K562 (cell line): Measurements from ENCODE around the gene ARHGEF33. TPM values are rescaled to one million over a fixed set of nuclear protein-coding genes. Genes with fewer than 3 reads are reported as not detected.

Experiments
- ATAC-seq: fragments of 200-7000 bp; cut with Tn5 transposase; 3 replicates; pipeline ENCODE4 v1.9.1; 2020; ENCODE audit warnings: moderate library complexity
- BruUV-seq: library from RNA; stranded (reverse); fragments of 400-500 nt; replicated peaks from 2 replicates; lab custom pipeline; 2021; lab: Mats Ljungman, UMichigan
- CTCF ChIA-PET: fragments of 300-600 bp; formaldehyde crosslinking; extraction: SDS; loops from one replicate; lab custom pipeline; 2021; ENCODE audit warnings: low intra/inter-chr PET ratio; lab: Yijun Ruan, JAX
- POLR2A ChIA-PET: fragments of 300-600, 350-650 bp; sonication (Branson Sonifier 250); formaldehyde crosslinking; extraction: SDS; loops from one replicate; lab custom pipeline; 2021; ENCODE audit warnings: antibody characterized with exemption, inconsistent platforms; lab: Yijun Ruan, JAX
- DNase-seq, 4 experiments: peaks; one replicate each; pipeline versions ENCODE4 v3.0.0 to v3.0.0-alpha.2; 2011 to 2018; ENCODE audit warnings: low spot score in 3 of 4, mixed read lengths in 3 of 4; ENCODE audit errors: extremely low read depth in 1 of 4
- FAIRE-seq: peaks from 2 replicates; lab custom pipeline; 2011; peaks lifted over from hg19 to GRCh38; lab: Jason Lieb, UNC
- H2AFZ ChIP-seq: 2 replicates; pipeline ENCODE4 v1.6.0; 2011; ENCODE audit warnings: low read depth, low read length, control low read depth, inconsistent platforms
- H3K27ac ChIP-seq: fragments of 200-600 bp; 3 replicates; pipeline ENCODE4 v1.8.0; 2011; ENCODE audit warnings: low read depth, mild to moderate bottlenecking, control low read depth, inconsistent platforms, low read length, moderate library complexity, mixed read lengths; ENCODE audit errors: extremely low read depth
- H3K27me3 ChIP-seq, 2 experiments: fragments of 300-600 bp in 1 of 2; 2 replicates in 1 of 2; 3 replicates in 1 of 2; pipeline versions ENCODE4 v1.6.0 to v1.8.0; 2011; ENCODE audit warnings: inconsistent platforms in 2 of 2, low read length in 2 of 2, mild to moderate bottlenecking in 1 of 2, mixed read lengths in 1 of 2, moderate library complexity in 1 of 2; ENCODE audit not compliant: control insufficient read depth in 2 of 2, insufficient read depth in 2 of 2
- H3K36me3 ChIP-seq: fragments of 300-600 bp; 3 replicates; pipeline ENCODE4 v1.8.0; 2011; ENCODE audit warnings: mild to moderate bottlenecking, low read length, inconsistent platforms; ENCODE audit not compliant: control insufficient read depth, insufficient read depth
- H3K4me1 ChIP-seq, 2 experiments: fragments of 200-600 bp in 1 of 2; replicated peaks in 1 of 2; 2 replicates in 1 of 2; 3 replicates in 1 of 2; pipeline versions ENCODE4 v1.5.1 to v1.8.0; 2011; ENCODE audit warnings: inconsistent platforms in 2 of 2, low read length in 2 of 2, mild to moderate bottlenecking in 1 of 2, mixed read lengths in 1 of 2, moderate library complexity in 1 of 2; ENCODE audit not compliant: control insufficient read depth in 2 of 2, insufficient read depth in 2 of 2
- H3K4me2 ChIP-seq: 2 replicates; pipeline ENCODE4 v1.6.1; 2011; ENCODE audit warnings: low read length, control low read depth, inconsistent platforms, mixed read lengths; ENCODE audit not compliant: insufficient read depth
- H3K4me3 ChIP-seq: fragments of 200-600 bp; sonication (generic), shearing (Covaris generic); 2 replicates; pipeline ENCODE4 v1.5.1; 2016; ENCODE audit warnings: control low read depth, inconsistent platforms
- H3K79me2 ChIP-seq: fragments of 200-600 bp; 3 replicates; pipeline ENCODE4 v1.8.0; 2011; ENCODE audit warnings: low read length, inconsistent platforms; ENCODE audit not compliant: control insufficient read depth, insufficient read depth
- H3K9ac ChIP-seq, 2 experiments: 2 replicates each; pipeline versions ENCODE4 v1.6.0 to v1.6.1; 2011; ENCODE audit warnings: low read depth in 2 of 2, low read length in 2 of 2, control low read depth in 1 of 2, inconsistent platforms in 1 of 2, mild to moderate bottlenecking in 1 of 2, mixed read lengths in 1 of 2; ENCODE audit not compliant: insufficient read depth in 1 of 2
- H3K9me1 ChIP-seq: one replicate; pipeline ENCODE4 v1.6.0; 2011; ENCODE audit warnings: inconsistent platforms, mild to moderate bottlenecking, low read length, moderate library complexity; ENCODE audit not compliant: control insufficient read depth, insufficient read depth
- H3K9me3 ChIP-seq: replicated peaks from 2 replicates; pipeline ENCODE4 v1.5.1; 2011; ENCODE audit warnings: low read depth, low read length, inconsistent platforms; ENCODE audit not compliant: control insufficient read depth, insufficient read depth
- H4K20me1 ChIP-seq: replicated peaks from 2 replicates; pipeline ENCODE4 v1.6.1; 2011; ENCODE audit warnings: low read length, inconsistent platforms, mixed read lengths; ENCODE audit not compliant: control insufficient read depth, insufficient read depth
- CBFB ChIP-seq: sonication (generic); formaldehyde crosslinking; IDR thresholded peaks from 2 replicates; pipeline ENCODE4 v1.4.0; 2020; ENCODE audit warnings: mild to moderate bottlenecking, missing genetic modification reagents
- EP400 ChIP-seq: fragments of 450-650 bp; IDR thresholded peaks from 2 replicates; pipeline ENCODE4 v1.6.1; 2017; ENCODE audit warnings: antibody characterized with exemption, mild to moderate bottlenecking, moderate library complexity
- FOXA3 ChIP-seq, 2 experiments: fragments of 450-650 bp in 1 of 2; sonication (generic) in 1 of 2; formaldehyde crosslinking; IDR thresholded peaks in 1 of 2; conservative IDR thresholded peaks in 1 of 2; 2 replicates each; pipeline versions ENCODE4 v1.4.0 to v1.8.0; 2020 to 2022; ENCODE audit warnings: mild to moderate bottlenecking in 2 of 2, missing genetic modification reagents in 1 of 2
- HDAC6 ChIP-seq: IDR thresholded peaks from 2 replicates; pipeline ENCODE4 v1.6.1; 2012; ENCODE audit warnings: low read depth, mild to moderate bottlenecking, control low read depth, inconsistent platforms, low read length, moderate library complexity
- L3MBTL2 ChIP-seq: fragments of 450-650 bp; IDR thresholded peaks from 2 replicates; pipeline ENCODE4 v1.6.1; 2016; ENCODE audit warnings: mild to moderate bottlenecking, moderate library complexity
- NFE2L1 ChIP-seq: fragments of 450-650 bp; IDR thresholded peaks from 2 replicates; pipeline ENCODE4 v1.6.1; 2016; ENCODE audit warnings: missing genetic modification characterization, low read depth, mild to moderate bottlenecking, missing compliant biosample characterization, moderate library complexity, borderline replicate concordance
- PCBP1 ChIP-seq: fragments of 200-400 bp; formaldehyde crosslinking; IDR thresholded peaks from 2 replicates; pipeline ENCODE4 v1.6.1; 2018; ENCODE audit warnings: mild to moderate bottlenecking, low read depth, low read length; ENCODE audit not compliant: poor library complexity, severe bottlenecking
- RAD51 ChIP-seq: fragments of 450-650 bp; IDR thresholded peaks from 2 replicates; pipeline ENCODE4 v1.7.1; 2016; ENCODE audit warnings: low read depth, mild to moderate bottlenecking, borderline replicate concordance
- RFX1 ChIP-seq: fragments of 450-650 bp; IDR thresholded peaks from 2 replicates; pipeline ENCODE4 v1.6.1; 2016; ENCODE audit warnings: mild to moderate bottlenecking, moderate library complexity
- THAP7 ChIP-seq: fragments of 250-450 bp; sonication (Bioruptor Pico); IDR thresholded peaks from 2 replicates; pipeline ENCODE4 v1.5.0; 2021
- ZNF133 ChIP-seq: fragments of 250-450 bp; sonication (Bioruptor Pico); IDR thresholded peaks from 2 replicates; pipeline ENCODE4 v1.4.0; 2020; ENCODE audit warnings: mild to moderate bottlenecking
- ZNF280B ChIP-seq: fragments of 250-450 bp; sonication (Bioruptor Pico); IDR thresholded peaks from 2 replicates; pipeline ENCODE4 v1.5.1; 2021; ENCODE audit warnings: mild to moderate bottlenecking
- ZNF398 ChIP-seq: fragments of 250-450 bp; sonication (Bioruptor Pico); IDR thresholded peaks from 2 replicates; pipeline ENCODE4 v1.8.0; 2021; ENCODE audit warnings: moderate library complexity, mild to moderate bottlenecking, inconsistent platforms
- ZNF592 ChIP-seq: fragments of 450-650 bp; IDR thresholded peaks from 2 replicates; pipeline ENCODE4 v1.6.1; 2017; ENCODE audit warnings: antibody characterized with exemption, mild to moderate bottlenecking
- WGBS: fragments of 100-300 bp; shearing (Covaris generic); methylation state at CpG from one replicate; pipeline ENCODE4 v1.1.6; 2016; ENCODE audit warnings: low coverage, mixed read lengths; ENCODE audit not compliant: insufficient coverage; ENCODE audit errors: missing lambda C conversion rate; 5-methylcytosine and 5-hydroxymethylcytosine counted together
- in situ Hi-C: fragments of 300-500 bp; cut with MboI; formaldehyde crosslinking; loops from 4 replicates; pipeline ENCODE4 v1.15.0; 2018; ENCODE audit warnings: inconsistent platforms, mixed read lengths
- intact Hi-C: fragments of 100-400 bp; cut with micrococcal nuclease; formaldehyde crosslinking; loops from 2 replicates; pipeline ENCODE4 v1.14.2; 2022
- polyA plus RNA-seq, 8 experiments: library from polyadenylated mRNA; depleted of rRNA in 4 of 8; stranded (reverse) in 5 of 8; unstranded in 3 of 8; fragments of >200 nt; fragmentation: Nextera tagmentation in 2 of 8; fragmentation: Illumina TruSeq in 1 of 8; extraction: Ambion mirVana in 2 of 8; extraction: Trizol in 1 of 8; gene quantifications; 2 replicates each; pipeline versions ENCODE4 v1.2.1 to v1.2.3, GENCODE V29; 2011 to 2014; ENCODE audit warnings: inconsistent platforms in 1 of 8, missing spikeins in 1 of 8
- total RNA-seq, 7 experiments: library from RNA; depleted of rRNA in 6 of 7; stranded (reverse); fragments of >200 nt in 6 of 7; fragmentation: Illumina TruSeq in 2 of 7; extraction: Trizol in 2 of 7; gene quantifications; 2 replicates each; pipeline versions ENCODE4 v1.2.1 to v1.2.3, GENCODE V29; 2011 to 2021; ENCODE audit warnings: low replicate concordance in 1 of 7

ARHGEF33 gene
- total and polyA plus RNA-seq, 9 of the 15 experiments (the other 6 are each of a cell fraction or from before 2014, with no cell fraction given): 0.01 to 0.08 (median 0.03) TPM; not detected in 5

GRCh38 chr2:38966006-38966405 lies 76.3 kb downstream of the ARHGEF33 start:
- Histone ChIP-seq H3K4me1 (no peaks in the 10 kb centered on the region), H2AFZ (no peak overlapping the region), H3K9ac (no peak overlapping the region), H3K9me1 (no peaks in the 10 kb centered on the region), H3K36me3 (no peaks in the 10 kb centered on the region), H3K27ac (no peak overlapping the region), H3K79me2 (no peaks in the 10 kb centered on the region), H3K27me3 (peaks cover 32 to 38% of the 10 kb centered on the region in 2 experiments; a peak in 4 of 5 replicates), H4K20me1 (no peaks in the 10 kb centered on the region)
- ChIA-PET POLR2A (no interaction called here), CTCF (no interaction called here)
- no peak for ATAC-seq
- intact Hi-C loops: no loop called here
- FAIRE-seq: no peak
- 41% methylated on average over 5 of the region's 5 CpGs for WGBS
- no peak for DNase-seq
- TF ChIP-seq RFX1: no peak
- TF ChIP-seq ZNF592: no peak
- no peak for TF ChIP-seq CBFB
- no peak for TF ChIP-seq THAP7 (CRISPR knock-in tag)
- no peak for TF ChIP-seq L3MBTL2
- TF ChIP-seq EP400: no peak
- no peak for TF ChIP-seq ZNF398 (CRISPR knock-in tag)
- no peak for TF ChIP-seq ZNF280B (CRISPR knock-in tag)
- TF ChIP-seq PCBP1: no peak
- no peak for TF ChIP-seq ZNF133
- TF ChIP-seq HDAC6: no peak
- no peak for TF ChIP-seq NFE2L1 (tag)
- TF ChIP-seq FOXA3 (CRISPR knock-in tag; conservative IDR thresholded peaks at IDR 0.05 in 1 of 2, IDR thresholded peaks at IDR 0.05 in 1 of 2): no peak
- no peak for TF ChIP-seq RAD51
- TF ChIP-seq, all 486 proteins: peak for 0
- no TSS peak for BruUV-seq
- no peak overlapping the region for H3K4me3 ChIP-seq
- H3K4me2 ChIP-seq: no peak overlapping the region
- in situ Hi-C loops: no loop called here
- H3K9me3 ChIP-seq: no peaks in the 10 kb centered on the region
